ENCODE data around the gene OR5AS1. TPM values are rescaled to one million over a fixed set of nuclear protein-coding genes. Genes with fewer than 3 reads are reported as not detected.

Gene OR5AS1
- not detected in 5 replicates for total RNA-seq (2022; extraction: Qiagen RNA extraction; ENCODE audit: low read depth)

DNA sequence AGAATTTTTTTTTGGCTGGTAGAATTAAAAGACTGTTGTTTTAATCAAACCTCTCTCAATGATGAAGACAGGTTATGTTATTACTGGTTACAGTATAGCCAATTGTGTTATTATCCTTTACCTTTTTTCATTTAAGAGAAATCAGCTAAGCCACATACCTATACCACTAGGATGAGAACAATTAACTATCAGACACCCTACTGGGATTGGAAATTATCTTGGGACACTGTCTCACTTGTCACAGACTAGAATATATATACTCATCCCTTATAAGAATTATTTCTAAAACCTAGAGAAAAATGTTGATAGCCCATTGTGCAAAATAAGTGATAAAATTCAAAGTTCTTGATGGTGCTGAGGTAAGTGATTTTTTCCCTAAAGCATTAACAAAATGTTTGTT lies at the start of gene OR5AS1:
Gene OR5AS1, plus strand, starts transcription at position 301 of the 400 bp plus-strand sequence. CDS start 2,765 bp downstream, outside the sequence.

DNA sequence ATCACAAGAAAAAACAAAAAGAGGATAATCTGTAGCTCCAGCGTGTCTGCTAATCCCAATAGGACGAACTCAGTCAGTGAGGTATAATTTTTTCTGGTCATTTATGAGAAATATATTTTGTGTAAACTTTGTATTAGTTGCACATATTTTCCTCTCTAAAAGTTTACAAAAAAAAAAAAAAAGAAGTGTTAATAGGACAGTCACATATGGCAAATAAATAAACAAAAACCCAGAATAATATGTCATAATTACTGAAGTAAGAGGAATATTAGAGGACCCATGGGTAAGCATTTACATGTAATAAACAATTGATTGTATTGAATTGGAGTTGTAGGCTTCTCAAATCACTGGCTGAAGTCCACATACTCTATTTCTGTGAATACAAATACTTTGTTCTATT lies 32.9 kb upstream of the OR5AS1 start, which contains the start of gene OR5F1:
Gene OR5F1, minus strand, starts transcription at position 101 of the 400 bp plus-strand sequence. Its CDS starts 0 bp downstream, at position 101.

Other genes with a start within 250 kb of the OR5AS1 start
- gene OR5D14, start 232.1 kb upstream of the OR5AS1 start, total RNA-seq (2022; extraction: Qiagen RNA extraction; ENCODE audit: low read depth) = not detected in 5 replicates
- not detected in 5 replicates for gene OR5L1, start 216.3 kb upstream of the OR5AS1 start, total RNA-seq (2022; extraction: Qiagen RNA extraction; ENCODE audit: low read depth)
- not detected in 5 replicates for gene OR5D18, start 208.0 kb upstream of the OR5AS1 start, total RNA-seq (2022; extraction: Qiagen RNA extraction; ENCODE audit: low read depth)
- gene OR5L2, start 200.4 kb upstream of the OR5AS1 start, total RNA-seq (2022; extraction: Qiagen RNA extraction; ENCODE audit: low read depth) = not detected in 5 replicates
- gene OR5D16, start 188.9 kb upstream of the OR5AS1 start, total RNA-seq (2022; extraction: Qiagen RNA extraction; ENCODE audit: low read depth) = not detected in 5 replicates
- not detected in 5 replicates for gene TRIM51, start 144.4 kb upstream of the OR5AS1 start, total RNA-seq (2022; extraction: Qiagen RNA extraction; ENCODE audit: low read depth)
- not detected in 5 replicates for gene OR5W2, start 113.1 kb upstream of the OR5AS1 start, total RNA-seq (2022; extraction: Qiagen RNA extraction; ENCODE audit: low read depth)
- not detected in 5 replicates for gene OR5I1, start 91.3 kb upstream of the OR5AS1 start, total RNA-seq (2022; extraction: Qiagen RNA extraction; ENCODE audit: low read depth)
- gene OR10AG1, start 57.7 kb upstream of the OR5AS1 start, total RNA-seq (2022; extraction: Qiagen RNA extraction; ENCODE audit: low read depth) = not detected in 5 replicates
- gene OR5F1, start 33.0 kb upstream of the OR5AS1 start, total RNA-seq (2022; extraction: Qiagen RNA extraction; ENCODE audit: low read depth) = not detected in 5 replicates
- gene OR8I2, start 65.7 kb downstream of the OR5AS1 start, total RNA-seq (2022; extraction: Qiagen RNA extraction; ENCODE audit: low read depth) = not detected in 5 replicates
- gene OR8H2, start 76.0 kb downstream of the OR5AS1 start, total RNA-seq (2022; extraction: Qiagen RNA extraction; ENCODE audit: low read depth) = not detected in 5 replicates
- not detected in 5 replicates for gene OR8H3, start 94.7 kb downstream of the OR5AS1 start, total RNA-seq (2022; extraction: Qiagen RNA extraction; ENCODE audit: low read depth)
- not detected in 5 replicates for gene OR8J3, start 112.5 kb downstream of the OR5AS1 start, total RNA-seq (2022; extraction: Qiagen RNA extraction; ENCODE audit: low read depth)
- not detected in 5 replicates for gene OR8K5, start 132.7 kb downstream of the OR5AS1 start, total RNA-seq (2022; extraction: Qiagen RNA extraction; ENCODE audit: low read depth)
- not detected in 5 replicates for gene OR5J2, start 149.0 kb downstream of the OR5AS1 start, total RNA-seq (2022; extraction: Qiagen RNA extraction; ENCODE audit: low read depth)
- not detected in 5 replicates for gene OR5T2, start 206.6 kb downstream of the OR5AS1 start, total RNA-seq (2022; extraction: Qiagen RNA extraction; ENCODE audit: low read depth)
- gene OR5T3, start 224.6 kb downstream of the OR5AS1 start, total RNA-seq (2022; extraction: Qiagen RNA extraction; ENCODE audit: low read depth) = not detected in 5 replicates
- gene OR5T1, start 246.5 kb downstream of the OR5AS1 start, total RNA-seq (2022; extraction: Qiagen RNA extraction; ENCODE audit: low read depth) = not detected in 5 replicates

Measured in A549 treated with RU486 at 1 μM for 4 hours (cell line).